Effector memory CD4-positive, alpha-beta T cell (primary cell): ENCODE measurements around the gene GRK5.
A peak's percentile ranks its signal among the peaks of the same experiment; 100 is the strongest.

Experiments
- DNase-seq, 3 donors: peaks; one replicate each; pipeline ENCODE4 v3.0.0-alpha.2; 2020
- H3K27ac ChIP-seq: 2 replicates; pipeline ENCODE4 v1.7.0; 2013; ENCODE audit warnings: mild to moderate bottlenecking, low read length, moderate library complexity; ENCODE audit not compliant: insufficient read depth, poor library complexity, severe bottlenecking
- H3K27me3 ChIP-seq: replicated peaks from 2 replicates; pipeline ENCODE4 v1.7.0; 2013; ENCODE audit warnings: mild to moderate bottlenecking, low read length; ENCODE audit not compliant: insufficient read depth, control insufficient read depth, poor library complexity, severe bottlenecking
- H3K36me3 ChIP-seq: 2 replicates; pipeline ENCODE4 v1.7.0; 2013; ENCODE audit warnings: mild to moderate bottlenecking, low read length, moderate library complexity; ENCODE audit not compliant: control insufficient read depth, insufficient read depth
- H3K4me1 ChIP-seq: 2 replicates; pipeline ENCODE4 v1.7.0; 2013; ENCODE audit warnings: low read length, mild to moderate bottlenecking; ENCODE audit not compliant: control insufficient read depth, insufficient read depth, poor library complexity, severe bottlenecking
- H3K4me3 ChIP-seq: 2 replicates; pipeline ENCODE4 v1.7.0; 2013; ENCODE audit warnings: low read length, low read depth, mild to moderate bottlenecking; ENCODE audit not compliant: insufficient read depth, poor library complexity, severe bottlenecking
- H3K9me3 ChIP-seq: 2 replicates; pipeline ENCODE4 v1.7.0; 2013; ENCODE audit warnings: mild to moderate bottlenecking, low read length, moderate library complexity; ENCODE audit not compliant: control insufficient read depth

GRK5 gene

GRCh38 chr10:119319920-119320258 is 112.5 kb downstream of the GRK5 start:
- Histone ChIP-seq H3K9me3 (no peaks in the 10 kb centered on the region), H3K36me3 (no peaks in the 10 kb centered on the region), H3K4me3 (no peak overlapping the region), H3K4me1 (peaks cover 12% of the 10 kb centered on the region), H3K27me3 (no peaks in the 10 kb centered on the region), H3K27ac (no peak overlapping the region)
- DNase-seq: no peak

- DNase-seq: no peak
- Histone ChIP-seq H3K27ac (no peak overlapping the region), H3K4me1 (peaks cover 2% of the 10 kb centered on the region), H3K9me3 (no peaks in the 10 kb centered on the region), H3K4me3 (no peak overlapping the region), H3K36me3 (no peaks in the 10 kb centered on the region), H3K27me3 (no peaks in the 10 kb centered on the region)
Observed at GRCh38 chr10:119320981-119321380, 113.6 kb downstream of the GRK5 start.

- Histone ChIP-seq H3K27me3 (no peaks in the 10 kb centered on the region), H3K9me3 (no peaks in the 10 kb centered on the region), H3K4me1 (no peaks in the 10 kb centered on the region), H3K4me3 (no peak overlapping the region), H3K27ac (no peak overlapping the region), H3K36me3 (no peaks in the 10 kb centered on the region)
- no peak for DNase-seq
Observed at GRCh38 chr10:119323085-119324016, 116.0 kb downstream of the GRK5 start.

GRCh38 chr10:119325131-119325530 is 117.8 kb downstream of the GRK5 start:
- H3K27ac ChIP-seq: no peak overlapping the region
- H3K4me1 ChIP-seq: no peaks in the 10 kb centered on the region
- DNase-seq: no peak
- H3K9me3 ChIP-seq: no peaks in the 10 kb centered on the region
- H3K27me3 ChIP-seq: no peaks in the 10 kb centered on the region
- no peaks in the 10 kb centered on the region for H3K36me3 ChIP-seq
- no peak overlapping the region for H3K4me3 ChIP-seq

- no peak overlapping the region for H3K4me3 ChIP-seq
- H3K27me3 ChIP-seq: no peaks in the 10 kb centered on the region
- no peaks in the 10 kb centered on the region for H3K4me1 ChIP-seq
- no peaks in the 10 kb centered on the region for H3K36me3 ChIP-seq
- H3K27ac ChIP-seq: no peak overlapping the region
- no peak for DNase-seq
- H3K9me3 ChIP-seq: no peaks in the 10 kb centered on the region
Observed at GRCh38 chr10:119326167-119326566, 118.8 kb downstream of the GRK5 start.

GRCh38 chr10:119327096-119327745 is 119.8 kb downstream of the GRK5 start:
- Histone ChIP-seq H3K4me3 (no peak overlapping the region), H3K27me3 (no peaks in the 10 kb centered on the region), H3K27ac (no peak overlapping the region), H3K9me3 (no peaks in the 10 kb centered on the region), H3K4me1 (no peaks in the 10 kb centered on the region), H3K36me3 (no peaks in the 10 kb centered on the region)
- DNase-seq: no peak

GRCh38 chr10:119328223-119328622 is 120.9 kb downstream of the GRK5 start:
- Histone ChIP-seq H3K27me3 (no peaks in the 10 kb centered on the region), H3K4me3 (no peak overlapping the region), H3K4me1 (no peaks in the 10 kb centered on the region), H3K36me3 (no peaks in the 10 kb centered on the region), H3K9me3 (no peaks in the 10 kb centered on the region), H3K27ac (no peak overlapping the region)
- no peak for DNase-seq

- no peak for DNase-seq
- Histone ChIP-seq H3K27me3 (no peaks in the 10 kb centered on the region), H3K4me1 (no peaks in the 10 kb centered on the region), H3K4me3 (no peak overlapping the region), H3K27ac (no peak overlapping the region), H3K36me3 (no peaks in the 10 kb centered on the region), H3K9me3 (no peaks in the 10 kb centered on the region)
Observed at GRCh38 chr10:119330342-119330741, 123.0 kb downstream of the GRK5 start.

GRCh38 chr10:119331061-119331460 is 123.7 kb downstream of the GRK5 start:
- no peak for DNase-seq
- Histone ChIP-seq H3K4me3 (no peak overlapping the region), H3K9me3 (no peaks in the 10 kb centered on the region), H3K36me3 (peaks cover 4% of the 10 kb centered on the region), H3K27ac (no peak overlapping the region), H3K4me1 (no peaks in the 10 kb centered on the region), H3K27me3 (no peaks in the 10 kb centered on the region)

- H3K27me3 ChIP-seq: no peaks in the 10 kb centered on the region
Observed at GRCh38 chr10:119333146-119333792, 125.9 kb downstream of the GRK5 start.

More at GRCh38 chr10:119333146-119333792, 125.9 kb downstream of the GRK5 start:
- Histone ChIP-seq H3K9me3 (no peaks in the 10 kb centered on the region), H3K4me3 (no peak overlapping the region), H3K4me1 (no peaks in the 10 kb centered on the region), H3K27ac (no peak overlapping the region), H3K36me3 (peaks cover 9% of the 10 kb centered on the region)
- peak in 1 of 3 donors; percentile 11 for DNase-seq
